ENCODE measurements around the gene PHEX.

Gene PHEX

GRCh38 chrX:22202251-22202650, 170.1 kb downstream of the PHEX start:
- Histone ChIP-seq H3K36me3 (ENCODE audit: control insufficient read depth, insufficient read depth, low read length) (no peaks in the 10 kb centered on the region), H3K4me3 (ENCODE audit: low read depth, low read length) (no peak overlapping the region), H3K9me3 (ENCODE audit: control insufficient read depth, insufficient read depth, low read length) (no peaks in the 10 kb centered on the region), H3K27me3 (ENCODE audit: control insufficient read depth, insufficient read depth, low read length) (no peaks in the 10 kb centered on the region), H3K4me1 (ENCODE audit: control insufficient read depth, insufficient read depth, low read length) (no peaks in the 10 kb centered on the region), H3K9ac (ENCODE audit: low read depth, low read length) (no peak overlapping the region)

DNA sequence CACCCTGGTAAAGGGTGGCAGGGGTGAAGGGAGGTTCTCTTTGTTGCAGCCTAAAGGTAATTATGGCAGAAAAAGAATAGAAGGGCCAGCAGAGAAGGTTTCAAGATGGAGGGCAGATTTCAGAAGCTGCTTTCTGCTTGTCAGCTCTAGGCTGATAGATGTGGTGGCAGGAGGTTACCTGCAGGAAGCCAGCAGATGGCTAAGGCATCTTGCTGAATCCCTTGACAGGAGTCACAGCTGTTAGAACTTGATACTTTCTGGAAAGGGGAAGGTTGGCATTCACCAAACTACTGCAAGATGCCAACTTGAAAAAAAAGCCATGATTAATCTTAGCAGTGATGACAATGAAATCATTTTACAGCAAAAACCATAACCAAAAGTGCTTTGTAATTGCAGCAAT, 171.1 kb downstream of the PHEX start:
- Histone ChIP-seq H3K9me3 (ENCODE audit: control insufficient read depth, insufficient read depth, low read length) (no peaks in the 10 kb centered on the region), H3K4me3 (ENCODE audit: low read depth, low read length) (no peak overlapping the region), H3K36me3 (ENCODE audit: control insufficient read depth, insufficient read depth, low read length) (no peaks in the 10 kb centered on the region), H3K27me3 (ENCODE audit: control insufficient read depth, insufficient read depth, low read length) (no peaks in the 10 kb centered on the region), H3K9ac (ENCODE audit: low read depth, low read length) (no peak overlapping the region), H3K4me1 (ENCODE audit: control insufficient read depth, insufficient read depth, low read length) (no peaks in the 10 kb centered on the region)

- H3K36me3 ChIP-seq (ENCODE audit: control insufficient read depth, insufficient read depth, low read length): no peaks in the 10 kb centered on the region
- no peaks in the 10 kb centered on the region for H3K27me3 ChIP-seq (ENCODE audit: control insufficient read depth, insufficient read depth, low read length)
- no peaks in the 10 kb centered on the region for H3K4me1 ChIP-seq (ENCODE audit: control insufficient read depth, insufficient read depth, low read length)
Measured at GRCh38 chrX:22206781-22207180, 174.7 kb downstream of the PHEX start.

GRCh38 chrX:22220941-22221340, 188.8 kb downstream of the PHEX start:
- H3K4me3 ChIP-seq (ENCODE audit: low read depth, low read length): no peak overlapping the region
- H3K9me3 ChIP-seq (ENCODE audit: control insufficient read depth, insufficient read depth, low read length): no peaks in the 10 kb centered on the region
- no peak overlapping the region for H3K9ac ChIP-seq (ENCODE audit: low read depth, low read length)
- H3K36me3 ChIP-seq (ENCODE audit: control insufficient read depth, insufficient read depth, low read length): no peaks in the 10 kb centered on the region
- peaks cover 3% of the 10 kb centered on the region for H3K4me1 ChIP-seq (ENCODE audit: control insufficient read depth, insufficient read depth, low read length)
- H3K27me3 ChIP-seq (ENCODE audit: control insufficient read depth, insufficient read depth, low read length): no peaks in the 10 kb centered on the region

More at GRCh38 chrX:22206781-22207180, 174.7 kb downstream of the PHEX start:
- Histone ChIP-seq H3K4me3 (ENCODE audit: low read depth, low read length) (no peak overlapping the region), H3K9me3 (ENCODE audit: control insufficient read depth, insufficient read depth, low read length) (no peaks in the 10 kb centered on the region), H3K9ac (ENCODE audit: low read depth, low read length) (no peak overlapping the region)

- Histone ChIP-seq H3K4me3 (ENCODE audit: low read depth, low read length) (no peak overlapping the region), H3K9me3 (ENCODE audit: control insufficient read depth, insufficient read depth, low read length) (no peaks in the 10 kb centered on the region), H3K27me3 (ENCODE audit: control insufficient read depth, insufficient read depth, low read length) (no peaks in the 10 kb centered on the region), H3K4me1 (ENCODE audit: control insufficient read depth, insufficient read depth, low read length) (no peaks in the 10 kb centered on the region), H3K36me3 (ENCODE audit: control insufficient read depth, insufficient read depth, low read length) (no peaks in the 10 kb centered on the region), H3K9ac (ENCODE audit: low read depth, low read length) (no peak overlapping the region)
Measured at GRCh38 chrX:22234380-22234779, 202.3 kb downstream of the PHEX start.

DNA sequence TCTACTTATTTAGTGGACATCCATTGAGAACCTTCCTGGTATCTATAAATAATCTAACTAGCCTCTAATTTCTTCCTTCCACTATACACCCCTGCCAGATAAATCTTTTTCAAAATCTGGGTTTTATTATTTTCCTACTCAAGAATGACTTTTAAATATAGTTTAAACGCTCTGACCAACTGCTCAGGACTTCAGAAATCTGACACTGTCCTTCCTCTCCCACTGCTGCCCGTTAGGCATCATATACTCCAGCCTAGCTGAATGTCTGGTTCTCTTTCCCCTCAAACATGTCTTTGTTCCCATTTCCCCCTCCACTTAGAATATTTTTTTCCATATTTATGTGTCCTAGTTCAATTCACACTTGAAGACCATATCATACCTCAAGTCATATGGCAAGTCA, 205.4 kb downstream of the PHEX start:
- Histone ChIP-seq H3K9me3 (ENCODE audit: control insufficient read depth, insufficient read depth, low read length) (no peaks in the 10 kb centered on the region), H3K4me1 (ENCODE audit: control insufficient read depth, insufficient read depth, low read length) (no peaks in the 10 kb centered on the region), H3K27me3 (ENCODE audit: control insufficient read depth, insufficient read depth, low read length) (no peaks in the 10 kb centered on the region), H3K36me3 (ENCODE audit: control insufficient read depth, insufficient read depth, low read length) (no peaks in the 10 kb centered on the region), H3K9ac (ENCODE audit: low read depth, low read length) (no peak overlapping the region), H3K4me3 (ENCODE audit: low read depth, low read length) (no peak overlapping the region)

GRCh38 chrX:22246620-22247019, 214.5 kb downstream of the PHEX start:
- H3K4me3 ChIP-seq (ENCODE audit: low read depth, low read length): no peak overlapping the region
- H3K9me3 ChIP-seq (ENCODE audit: control insufficient read depth, insufficient read depth, low read length): no peaks in the 10 kb centered on the region
- no peaks in the 10 kb centered on the region for H3K27me3 ChIP-seq (ENCODE audit: control insufficient read depth, insufficient read depth, low read length)
- H3K4me1 ChIP-seq (ENCODE audit: control insufficient read depth, insufficient read depth, low read length): no peaks in the 10 kb centered on the region
- no peaks in the 10 kb centered on the region for H3K36me3 ChIP-seq (ENCODE audit: control insufficient read depth, insufficient read depth, low read length)
- H3K9ac ChIP-seq (ENCODE audit: low read depth, low read length): no peak overlapping the region

DNA sequence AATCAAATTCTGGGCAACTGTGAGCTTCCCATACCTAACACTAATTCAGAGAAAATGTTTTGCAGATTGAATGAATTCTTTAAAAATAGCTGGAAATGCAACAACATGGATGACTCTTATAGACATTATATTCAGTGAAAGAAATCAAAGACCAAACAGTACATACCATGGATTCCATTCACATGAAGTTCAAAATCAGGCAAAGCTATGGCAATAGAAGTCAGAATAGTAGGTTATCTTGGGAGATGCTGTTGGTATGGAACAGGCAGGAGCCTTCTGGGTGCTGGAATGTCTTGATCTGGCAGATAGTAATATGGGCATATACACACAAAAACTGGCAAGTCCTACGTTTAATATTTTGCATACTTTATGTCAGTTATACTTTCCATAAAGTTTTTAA, 215.0 kb downstream of the PHEX start:
- Histone ChIP-seq H3K4me3 (ENCODE audit: low read depth, low read length) (no peak overlapping the region), H3K9me3 (ENCODE audit: control insufficient read depth, insufficient read depth, low read length) (no peaks in the 10 kb centered on the region), H3K36me3 (ENCODE audit: control insufficient read depth, insufficient read depth, low read length) (no peaks in the 10 kb centered on the region), H3K4me1 (ENCODE audit: control insufficient read depth, insufficient read depth, low read length) (no peaks in the 10 kb centered on the region), H3K27me3 (ENCODE audit: control insufficient read depth, insufficient read depth, low read length) (no peaks in the 10 kb centered on the region), H3K9ac (ENCODE audit: low read depth, low read length) (no peak overlapping the region)

- H3K9me3 ChIP-seq (ENCODE audit: control insufficient read depth, insufficient read depth, low read length): no peaks in the 10 kb centered on the region
- H3K4me1 ChIP-seq (ENCODE audit: control insufficient read depth, insufficient read depth, low read length): no peaks in the 10 kb centered on the region
- H3K9ac ChIP-seq (ENCODE audit: low read depth, low read length): no peak overlapping the region
- no peaks in the 10 kb centered on the region for H3K27me3 ChIP-seq (ENCODE audit: control insufficient read depth, insufficient read depth, low read length)
- no peaks in the 10 kb centered on the region for H3K36me3 ChIP-seq (ENCODE audit: control insufficient read depth, insufficient read depth, low read length)
- no peak overlapping the region for H3K4me3 ChIP-seq (ENCODE audit: low read depth, low read length)
Measured at GRCh38 chrX:22248401-22248800, 216.3 kb downstream of the PHEX start.

DNA sequence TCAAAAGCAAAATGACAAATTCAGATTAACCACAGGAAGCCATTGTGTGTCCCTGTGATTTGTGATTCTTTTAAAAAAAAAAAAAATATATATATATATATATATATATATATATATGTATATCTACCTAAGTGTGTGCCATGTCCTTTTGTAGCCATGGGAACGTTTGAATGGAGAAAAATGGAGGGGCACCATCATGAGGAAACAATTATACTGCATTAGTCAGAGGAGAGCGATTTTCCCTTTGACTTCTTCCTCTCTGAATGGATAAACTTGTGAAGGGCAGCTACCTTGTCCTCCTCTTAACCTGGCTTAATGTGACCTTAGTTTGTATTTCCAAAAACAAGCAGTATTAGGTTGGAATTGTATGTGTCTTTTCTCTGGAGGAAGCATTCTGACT, 217.2 kb downstream of the PHEX start:
- no peaks in the 10 kb centered on the region for H3K36me3 ChIP-seq (ENCODE audit: control insufficient read depth, insufficient read depth, low read length)
- H3K4me3 ChIP-seq (ENCODE audit: low read depth, low read length): no peak overlapping the region
- H3K27me3 ChIP-seq (ENCODE audit: control insufficient read depth, insufficient read depth, low read length): no peaks in the 10 kb centered on the region
- no peak overlapping the region for H3K9ac ChIP-seq (ENCODE audit: low read depth, low read length)
- H3K9me3 ChIP-seq (ENCODE audit: control insufficient read depth, insufficient read depth, low read length): no peaks in the 10 kb centered on the region
- H3K4me1 ChIP-seq (ENCODE audit: control insufficient read depth, insufficient read depth, low read length): no peaks in the 10 kb centered on the region

GRCh38 chrX:22268706-22269105, 236.6 kb downstream of the PHEX start:
- Histone ChIP-seq H3K4me3 (ENCODE audit: low read depth, low read length) (no peak overlapping the region), H3K9me3 (ENCODE audit: control insufficient read depth, insufficient read depth, low read length) (no peaks in the 10 kb centered on the region), H3K27me3 (ENCODE audit: control insufficient read depth, insufficient read depth, low read length) (no peaks in the 10 kb centered on the region), H3K9ac (ENCODE audit: low read depth, low read length) (no peak overlapping the region), H3K4me1 (ENCODE audit: control insufficient read depth, insufficient read depth, low read length) (no peaks in the 10 kb centered on the region), H3K36me3 (ENCODE audit: control insufficient read depth, insufficient read depth, low read length) (no peaks in the 10 kb centered on the region)

DNA sequence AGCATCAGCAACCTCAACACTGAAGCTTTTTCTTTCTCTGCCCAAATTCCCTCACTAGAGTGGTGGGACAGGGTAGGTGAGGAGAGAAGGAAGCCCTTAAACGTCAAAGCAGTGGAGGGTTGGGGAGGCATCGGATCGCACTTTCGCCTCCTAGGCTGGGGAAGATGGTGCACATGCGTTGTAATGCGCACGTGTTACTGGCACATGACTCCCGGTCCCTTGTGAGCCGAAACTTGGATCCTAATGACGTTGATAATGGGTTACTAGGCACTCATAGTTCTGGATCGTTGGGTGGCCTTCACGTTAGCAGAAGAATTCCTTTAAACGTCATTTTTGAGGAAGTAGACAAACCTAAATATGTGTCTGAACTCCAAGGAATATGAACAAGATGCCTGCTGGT, 240.5 kb downstream of the PHEX start, which contains the start of gene CBLL2:
Gene CBLL2 (plus strand): TSS at position 301 of the 400 bp plus-strand sequence. CDS start 79 bp downstream, at position 380.
- H3K36me3 ChIP-seq (ENCODE audit: control insufficient read depth, insufficient read depth, low read length): no peaks in the 10 kb centered on the region
- H3K4me1 ChIP-seq (ENCODE audit: control insufficient read depth, insufficient read depth, low read length): no peaks in the 10 kb centered on the region
- H3K9me3 ChIP-seq (ENCODE audit: control insufficient read depth, insufficient read depth, low read length): no peaks in the 10 kb centered on the region
- H3K27me3 ChIP-seq (ENCODE audit: control insufficient read depth, insufficient read depth, low read length): no peaks in the 10 kb centered on the region
- no peak within 1 kb of the TSS for H3K4me3 ChIP-seq (ENCODE audit: low read depth, low read length)
- no peak within 1 kb of the TSS for H3K9ac ChIP-seq (ENCODE audit: low read depth, low read length)

All from iPS-15b (cell line).